ENCODE results near the gene ACP3. TPM values are rescaled to one million over a fixed set of nuclear protein-coding genes. Genes with fewer than 3 reads are reported as not detected.

Gene ACP3, protein sequence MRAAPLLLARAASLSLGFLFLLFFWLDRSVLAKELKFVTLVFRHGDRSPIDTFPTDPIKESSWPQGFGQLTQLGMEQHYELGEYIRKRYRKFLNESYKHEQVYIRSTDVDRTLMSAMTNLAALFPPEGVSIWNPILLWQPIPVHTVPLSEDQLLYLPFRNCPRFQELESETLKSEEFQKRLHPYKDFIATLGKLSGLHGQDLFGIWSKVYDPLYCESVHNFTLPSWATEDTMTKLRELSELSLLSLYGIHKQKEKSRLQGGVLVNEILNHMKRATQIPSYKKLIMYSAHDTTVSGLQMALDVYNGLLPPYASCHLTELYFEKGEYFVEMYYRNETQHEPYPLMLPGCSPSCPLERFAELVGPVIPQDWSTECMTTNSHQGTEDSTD
- 20.2 and 23.0 TPM in 2 replicates for polyA plus RNA-seq (2013)

DNA sequence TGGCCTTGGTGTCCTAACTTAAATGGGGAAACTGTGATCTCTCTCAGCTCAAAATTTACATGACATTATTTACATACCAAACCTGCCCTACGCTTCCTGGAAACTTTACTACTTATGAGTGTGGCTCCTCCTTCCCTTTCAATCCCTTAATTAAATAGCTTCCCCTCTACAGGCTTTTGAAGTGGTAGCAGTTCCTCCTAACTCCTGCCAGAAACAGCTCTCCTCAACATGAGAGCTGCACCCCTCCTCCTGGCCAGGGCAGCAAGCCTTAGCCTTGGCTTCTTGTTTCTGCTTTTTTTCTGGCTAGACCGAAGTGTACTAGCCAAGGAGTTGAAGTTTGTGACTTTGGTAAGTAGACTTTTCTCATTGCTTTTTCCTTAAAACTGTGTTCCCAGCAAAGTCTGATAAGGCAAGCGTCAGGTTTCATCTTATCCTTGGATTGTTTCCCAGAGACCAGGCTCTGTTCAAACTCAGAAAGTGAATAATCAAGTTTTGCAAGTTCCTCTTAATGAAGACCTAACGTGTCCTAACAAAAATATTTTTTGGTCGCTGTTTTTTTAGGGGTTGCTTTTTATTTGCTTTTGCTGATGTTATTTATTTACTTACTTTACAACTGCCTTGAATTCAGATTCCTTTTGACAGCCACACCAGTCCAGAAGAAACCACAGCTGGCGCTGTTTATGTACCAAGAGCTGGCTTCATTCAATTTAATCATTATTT lies at the start of gene ACP3:
Gene ACP3, plus strand, starts transcription at position 179 of the 720 bp plus-strand sequence. Its CDS starts 50 bp downstream, at position 229.
- H3K79me1 ChIP-seq (ENCODE audit: low read length): peaks cover 4% of the 10 kb centered on the region
- H4K12ac ChIP-seq (ENCODE audit: low read depth, low read length): no peak within 1 kb of the TSS
- peak within 1 kb of the TSS; percentile 70 for H3K4ac ChIP-seq (ENCODE audit: low read depth, low read length)
- no peak within 1 kb of the TSS for H3K18ac ChIP-seq (ENCODE audit: low read length)
- peaks cover 0 to 3% of the 10 kb centered on the region in 2 experiments for H3K4me1 ChIP-seq (ENCODE audit: control insufficient read depth in 1 of 2, insufficient read depth in 2 of 2, low read length in 2 of 2)
- H3K36me3 ChIP-seq (ENCODE audit: control insufficient read depth in 1 of 2, insufficient read depth in 2 of 2, low read length in 2 of 2): no peaks in the 10 kb centered on the region
- peak within 1 kb of the TSS; percentile 89 for H2BK120ac ChIP-seq (ENCODE audit: insufficient read depth, low read length, poor library complexity)
- H2AFZ ChIP-seq (ENCODE audit: insufficient read depth, low read length, poor library complexity): no peak within 1 kb of the TSS
- no peak within 1 kb of the TSS for H2AK5ac ChIP-seq (ENCODE audit: low read length)
- H3K9me3 ChIP-seq (ENCODE audit: insufficient read depth, low read depth, low read length): no peaks in the 10 kb centered on the region
- H4K91ac ChIP-seq (ENCODE audit: low read depth, low read length): peak within 1 kb of the TSS; percentile 74
- H3K4me2 ChIP-seq (ENCODE audit: low read length): peak within 1 kb of the TSS; percentile 42
- peak within 1 kb of the TSS; percentile 87 for H3K27ac ChIP-seq (ENCODE audit: low read depth, low read length)
- peak within 1 kb of the TSS; percentile 66 for H3K14ac ChIP-seq (ENCODE audit: low read length)
- peak within 1 kb of the TSS; percentile 85 for H2BK5ac ChIP-seq (ENCODE audit: low read depth, low read length, poor library complexity)
- H3K9ac ChIP-seq (ENCODE audit: low read length): no peak within 1 kb of the TSS
- no CpG with 5 or more reads among the region's 6 CpGs for WGBS (ENCODE audit: extremely low coverage, insufficient coverage, insufficient read length)
- DNase-seq: peak in 1 of 2 donors; percentile 55
- no peaks in the 10 kb centered on the region for H3K79me2 ChIP-seq (ENCODE audit: control insufficient read depth, insufficient read depth, low read length, poor library complexity)
- peak within 1 kb of the TSS; percentile 71 for H4K8ac ChIP-seq (ENCODE audit: low read depth, low read length)
- H3K23ac ChIP-seq (ENCODE audit: low read length): no peak within 1 kb of the TSS
- peak within 1 kb of the TSS; percentile 91 for H2BK12ac ChIP-seq (ENCODE audit: low read length)
- no peaks in the 10 kb centered on the region for H3K27me3 ChIP-seq (ENCODE audit: insufficient read depth, low read length)
- H3K4me3 ChIP-seq (ENCODE audit: low read depth, low read length): no peak within 1 kb of the TSS

DNA sequence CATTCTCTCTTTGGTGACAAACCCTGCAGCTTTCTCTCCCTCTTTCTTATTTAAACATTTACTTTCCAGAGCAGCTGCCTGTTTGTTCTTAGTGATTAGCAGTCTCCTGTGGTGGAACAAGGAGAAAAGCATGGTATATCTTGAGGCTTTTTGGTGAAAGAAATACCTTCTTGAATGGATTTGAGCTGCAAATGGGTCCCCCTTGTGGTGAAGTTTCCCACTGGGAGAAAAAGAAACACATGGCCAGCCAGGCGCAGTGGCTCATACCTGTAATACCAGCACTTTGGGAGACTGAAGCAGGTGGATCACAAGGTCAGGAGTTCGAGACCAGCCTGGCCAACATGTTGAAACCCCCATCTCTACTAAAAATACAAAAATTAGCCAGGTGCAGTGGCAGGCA lies 48.3 kb upstream of the ACP3 start:
- peak; percentile 14 to 54 for DNase-seq
- no CpG with 5 or more reads among the region's 2 CpGs for WGBS (ENCODE audit: extremely low coverage, insufficient coverage, insufficient read length)

DNA sequence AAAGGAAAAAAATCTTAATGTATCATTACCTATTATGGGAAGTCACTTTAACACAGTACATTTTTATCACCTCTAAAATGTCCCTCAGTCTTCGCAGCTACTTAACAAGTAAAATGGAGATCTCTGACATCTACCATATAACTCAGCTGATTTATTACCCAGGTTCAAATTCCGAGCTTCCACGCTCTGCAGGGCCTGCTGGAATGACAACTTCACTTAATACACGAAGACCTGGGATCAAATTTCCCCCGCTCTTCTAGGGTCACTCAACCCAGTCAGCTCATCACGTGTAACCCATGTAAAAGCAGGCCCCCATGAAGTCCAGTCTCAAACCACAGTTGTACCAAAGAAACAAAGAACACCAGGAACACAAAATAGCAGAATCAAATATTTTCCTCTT lies 44.2 kb upstream of the ACP3 start:
- DNase-seq: no peak
- Histone ChIP-seq H3K9ac (ENCODE audit: low read length) (no peak overlapping the region), H3K4me3 (ENCODE audit: low read depth, low read length) (no peak overlapping the region), H4K12ac (ENCODE audit: low read depth, low read length) (no peak overlapping the region), H3K18ac (ENCODE audit: low read length) (no peak overlapping the region), H3K4me2 (ENCODE audit: low read length) (no peak overlapping the region), H3K27ac (ENCODE audit: low read depth, low read length) (peak overlapping the region; percentile 4), H3K4me1 (ENCODE audit: control insufficient read depth in 1 of 2, insufficient read depth in 2 of 2, low read length in 2 of 2) (no peaks in the 10 kb centered on the region), H2AK5ac (ENCODE audit: low read length) (no peak overlapping the region), H3K79me1 (ENCODE audit: low read length) (no peaks in the 10 kb centered on the region), H3K23ac (ENCODE audit: low read length) (no peak overlapping the region), H3K4ac (ENCODE audit: low read depth, low read length) (no peak overlapping the region), H2AFZ (ENCODE audit: insufficient read depth, low read length, poor library complexity) (no peak overlapping the region), H3K27me3 (ENCODE audit: insufficient read depth, low read length) (no peaks in the 10 kb centered on the region), H3K14ac (ENCODE audit: low read length) (no peak overlapping the region), H4K91ac (ENCODE audit: low read depth, low read length) (no peak overlapping the region), H3K36me3 (ENCODE audit: control insufficient read depth in 1 of 2, insufficient read depth in 2 of 2, low read length in 2 of 2) (no peaks in the 10 kb centered on the region), H3K9me3 (ENCODE audit: insufficient read depth, low read depth, low read length) (peaks cover 2% of the 10 kb centered on the region), H2BK5ac (ENCODE audit: low read depth, low read length, poor library complexity) (no peak overlapping the region), H2BK12ac (ENCODE audit: low read length) (no peak overlapping the region), H3K79me2 (ENCODE audit: control insufficient read depth, insufficient read depth, low read length, poor library complexity) (no peaks in the 10 kb centered on the region), H2BK120ac (ENCODE audit: insufficient read depth, low read length, poor library complexity) (no peak overlapping the region), H4K8ac (ENCODE audit: low read depth, low read length) (no peak overlapping the region)
- WGBS (ENCODE audit: extremely low coverage, insufficient coverage, insufficient read length): no CpG with 5 or more reads among the region's 6 CpGs

More for the DNA sequence above, 48.3 kb upstream of the ACP3 start:
- Histone ChIP-seq H3K27ac (ENCODE audit: low read depth, low read length) (no peak overlapping the region), H3K9ac (ENCODE audit: low read length) (no peak overlapping the region), H3K27me3 (ENCODE audit: insufficient read depth, low read length) (no peaks in the 10 kb centered on the region), H2BK5ac (ENCODE audit: low read depth, low read length, poor library complexity) (no peak overlapping the region), H2BK12ac (ENCODE audit: low read length) (no peak overlapping the region), H3K18ac (ENCODE audit: low read length) (no peak overlapping the region), H2AFZ (ENCODE audit: insufficient read depth, low read length, poor library complexity) (no peak overlapping the region), H3K14ac (ENCODE audit: low read length) (no peak overlapping the region), H3K4ac (ENCODE audit: low read depth, low read length) (no peak overlapping the region), H4K12ac (ENCODE audit: low read depth, low read length) (no peak overlapping the region), H2BK120ac (ENCODE audit: insufficient read depth, low read length, poor library complexity) (no peak overlapping the region), H3K9me3 (ENCODE audit: insufficient read depth, low read depth, low read length) (no peaks in the 10 kb centered on the region), H3K4me3 (ENCODE audit: low read depth, low read length) (no peak overlapping the region), H4K8ac (ENCODE audit: low read depth, low read length) (no peak overlapping the region), H3K79me2 (ENCODE audit: control insufficient read depth, insufficient read depth, low read length, poor library complexity) (no peaks in the 10 kb centered on the region), H3K36me3 (ENCODE audit: control insufficient read depth in 1 of 2, insufficient read depth in 2 of 2, low read length in 2 of 2) (no peaks in the 10 kb centered on the region), H3K4me1 (ENCODE audit: control insufficient read depth in 1 of 2, insufficient read depth in 2 of 2, low read length in 2 of 2) (no peaks in the 10 kb centered on the region), H3K4me2 (ENCODE audit: low read length) (no peak overlapping the region), H2AK5ac (ENCODE audit: low read length) (no peak overlapping the region), H3K79me1 (ENCODE audit: low read length) (no peaks in the 10 kb centered on the region), H4K91ac (ENCODE audit: low read depth, low read length) (no peak overlapping the region), H3K23ac (ENCODE audit: low read length) (no peak overlapping the region)

DNA sequence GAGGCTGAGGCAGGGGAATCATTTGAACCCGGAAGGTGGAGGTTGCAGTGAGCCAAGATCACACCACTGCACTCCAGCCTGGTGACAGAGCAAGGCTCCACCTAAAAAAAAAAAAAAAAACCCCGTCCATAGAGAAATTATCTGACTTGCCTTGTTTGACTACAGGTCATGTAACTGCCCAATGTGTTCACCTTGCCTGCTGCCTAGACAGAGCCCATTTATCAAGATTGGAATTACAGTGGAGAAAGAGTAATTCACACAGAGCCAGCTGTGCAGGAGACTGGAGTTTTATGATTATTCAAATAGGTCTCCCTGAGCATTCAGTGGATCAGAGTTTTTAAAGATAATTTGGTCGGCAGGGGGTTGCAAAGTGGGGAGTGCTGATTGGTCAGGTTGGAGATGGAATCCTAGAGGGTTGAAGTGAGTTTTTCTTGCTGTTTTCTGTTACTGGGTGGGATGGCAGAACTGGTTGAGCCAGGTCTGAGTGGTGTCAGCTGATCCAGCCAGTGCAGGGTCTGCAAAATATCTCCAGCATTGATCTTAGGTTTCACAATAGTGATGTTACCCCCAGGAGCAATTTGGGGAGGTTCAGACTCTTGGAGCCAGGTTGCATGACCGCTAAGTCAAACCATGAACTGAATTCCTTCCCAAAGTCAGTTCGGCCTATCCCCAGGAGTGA lies 40.8 kb upstream of the ACP3 start:
- Histone ChIP-seq H3K9me3 (ENCODE audit: insufficient read depth, low read depth, low read length) (peaks cover 2% of the 10 kb centered on the region), H3K36me3 (ENCODE audit: control insufficient read depth in 1 of 2, insufficient read depth in 2 of 2, low read length in 2 of 2) (no peaks in the 10 kb centered on the region), H3K4me2 (ENCODE audit: low read length) (no peak overlapping the region), H3K79me2 (ENCODE audit: control insufficient read depth, insufficient read depth, low read length, poor library complexity) (no peaks in the 10 kb centered on the region), H3K18ac (ENCODE audit: low read length) (no peak overlapping the region), H2AFZ (ENCODE audit: insufficient read depth, low read length, poor library complexity) (no peak overlapping the region), H3K4me1 (ENCODE audit: control insufficient read depth in 1 of 2, insufficient read depth in 2 of 2, low read length in 2 of 2) (no peaks in the 10 kb centered on the region), H3K23ac (ENCODE audit: low read length) (no peak overlapping the region), H3K9ac (ENCODE audit: low read length) (no peak overlapping the region), H3K14ac (ENCODE audit: low read length) (no peak overlapping the region), H3K27me3 (ENCODE audit: insufficient read depth, low read length) (no peaks in the 10 kb centered on the region), H4K91ac (ENCODE audit: low read depth, low read length) (no peak overlapping the region), H4K12ac (ENCODE audit: low read depth, low read length) (peak overlapping the region; percentile 7), H3K4me3 (ENCODE audit: low read depth, low read length) (no peak overlapping the region), H4K8ac (ENCODE audit: low read depth, low read length) (no peak overlapping the region), H2BK5ac (ENCODE audit: low read depth, low read length, poor library complexity) (no peak overlapping the region), H3K79me1 (ENCODE audit: low read length) (no peaks in the 10 kb centered on the region), H2BK120ac (ENCODE audit: insufficient read depth, low read length, poor library complexity) (no peak overlapping the region), H3K27ac (ENCODE audit: low read depth, low read length) (peak overlapping the region; percentile 83), H2BK12ac (ENCODE audit: low read length) (no peak overlapping the region), H3K4ac (ENCODE audit: low read depth, low read length) (no peak overlapping the region), H2AK5ac (ENCODE audit: low read length) (no peak overlapping the region)
- no peak for DNase-seq
- no CpG with 5 or more reads among the region's 5 CpGs for WGBS (ENCODE audit: extremely low coverage, insufficient coverage, insufficient read length)
